Subcutaneous adipose tissue (tissue), 4 donors: ENCODE measurements around the gene ERBB4. TPM values are rescaled to one million over a fixed set of nuclear protein-coding genes. Genes with fewer than 3 reads are reported as not detected.

Source experiments
- CTCF ChIP-seq: fragments of 450-650 bp; IDR thresholded peaks from one replicate; pipeline ENCODE4 v1.5.1; 2016; ENCODE audit warnings: low read depth, mild to moderate bottlenecking, control low read depth, antibody characterized with exemption, moderate library complexity
- total RNA-seq, 4 donors: library from RNA; depleted of rRNA; stranded (reverse); fragments of >200 nt; gene quantifications; one replicate each; pipeline ENCODE4 v1.1.0, GENCODE V29; 2016

The ERBB4 gene
- total RNA-seq, 4 donors from 2014 or later = 0.17 to 1.5 (median 0.71) TPM

GRCh38 chr2:211955648-211956047, 583.0 kb downstream of the ERBB4 start:
- no peak for TF ChIP-seq CTCF

GRCh38 chr2:211948932-211949331, 589.7 kb downstream of the ERBB4 start:
- TF ChIP-seq CTCF = no peak

- no peak for TF ChIP-seq CTCF
Measured at GRCh38 chr2:211946960-211947359, 591.6 kb downstream of the ERBB4 start.

DNA sequence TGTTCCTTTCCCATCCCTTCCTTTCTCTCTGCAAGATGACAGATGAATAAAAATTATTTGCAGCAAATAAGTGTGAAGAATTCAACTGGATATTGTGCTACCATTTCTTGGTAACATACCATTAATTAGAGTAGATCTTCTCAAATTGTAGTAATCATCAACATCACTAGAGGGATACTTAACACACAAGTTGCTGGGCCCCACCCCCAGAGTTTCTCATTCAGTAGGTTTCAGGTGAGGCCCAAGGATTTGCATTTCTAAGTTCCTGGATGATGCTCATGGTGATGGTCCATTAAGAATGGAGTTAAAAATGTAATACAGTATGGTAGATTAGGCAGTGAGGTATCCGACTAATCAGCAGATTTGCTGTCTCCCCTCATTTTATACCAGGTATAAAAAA, 594.0 kb downstream of the ERBB4 start:
- TF ChIP-seq CTCF = no peak

GRCh38 chr2:211942153-211942552, 596.4 kb downstream of the ERBB4 start:
- TF ChIP-seq CTCF = no peak

DNA sequence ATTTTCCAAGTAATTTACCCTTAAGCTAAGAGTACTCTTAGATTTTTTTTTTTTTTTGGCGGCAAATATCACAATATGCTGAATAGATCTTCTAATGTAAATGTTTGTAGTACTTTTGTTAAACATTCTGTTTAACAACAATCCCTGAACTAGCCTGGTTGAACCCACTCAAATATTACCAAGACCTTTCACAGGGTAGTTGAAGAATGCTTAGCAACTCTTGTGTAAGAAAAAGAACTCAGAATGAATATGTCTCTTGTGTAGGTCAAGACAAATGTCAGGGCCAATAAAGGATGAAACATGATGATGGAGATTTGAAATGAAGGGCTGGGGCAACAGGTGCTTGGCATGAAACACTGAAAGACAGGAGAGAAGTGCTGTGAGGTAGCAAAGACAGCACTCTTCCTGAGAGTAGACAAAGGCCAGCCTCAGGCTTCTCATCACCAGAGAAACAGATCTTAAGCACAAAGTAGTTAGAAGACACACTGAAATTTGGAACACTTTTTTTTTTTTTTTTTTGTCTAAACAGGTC, 597.3 kb downstream of the ERBB4 start:
- no peak for TF ChIP-seq CTCF

DNA sequence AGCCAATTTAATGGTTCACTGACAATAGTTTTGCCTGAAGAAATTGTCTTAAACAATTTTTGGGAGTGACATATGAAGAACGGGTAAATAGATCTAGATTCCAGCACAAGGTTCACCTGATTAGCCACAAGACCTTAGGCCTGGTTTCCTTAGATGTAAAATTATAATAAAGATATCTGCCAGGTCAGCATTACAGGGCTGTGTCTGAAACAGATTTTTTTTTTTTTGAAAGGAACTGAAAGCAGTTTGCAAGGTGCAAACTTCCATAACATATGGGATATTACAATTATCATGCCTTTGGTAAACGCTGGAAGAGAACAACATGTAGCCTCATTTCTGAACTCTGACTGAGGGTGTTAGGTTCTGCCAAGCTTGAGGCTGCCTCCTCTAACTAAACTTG, 599.4 kb downstream of the ERBB4 start:
- no peak for TF ChIP-seq CTCF

DNA sequence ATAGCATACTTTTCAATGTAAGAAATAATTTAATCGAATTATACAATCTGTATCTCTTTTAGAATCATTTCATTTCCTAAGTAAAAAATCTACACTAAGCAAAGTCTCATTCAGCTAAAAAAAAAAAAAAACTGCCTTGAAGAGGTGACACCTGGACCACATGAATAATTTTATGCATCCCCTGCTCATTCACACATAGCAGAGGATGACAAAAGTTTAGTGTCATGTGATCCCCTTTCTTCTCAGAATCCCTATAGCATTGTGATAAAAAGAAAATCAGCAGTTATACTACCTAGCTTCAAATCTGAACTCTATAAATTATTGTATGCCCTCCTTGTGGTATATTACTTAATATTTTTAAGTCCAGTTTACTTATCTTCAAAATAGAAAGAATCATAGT, 603.8 kb downstream of the ERBB4 start:
- TF ChIP-seq CTCF = no peak
